Endothelial cell of umbilical vein (primary cell): ENCODE measurements around the gene TM9SF3.

ENCODE experiments used
- CTCF ChIP-seq, 2 donors: IDR thresholded peaks; 1 replicate in 1 of 2; 2 replicates in 1 of 2; pipeline ENCODE4 v1.5.1; 2011; ENCODE audit warnings: low read length in 2 of 2, mild to moderate bottlenecking in 2 of 2, moderate library complexity in 2 of 2, control low read depth in 1 of 2, inconsistent platforms in 1 of 2, low read depth in 1 of 2; ENCODE audit not compliant: insufficient read depth in 1 of 2; ENCODE audit errors: extremely low read depth in 1 of 2
- EZH2 ChIP-seq: IDR thresholded peaks from 2 replicates; pipeline ENCODE4 v1.6.1; 2012; ENCODE audit warnings: borderline replicate concordance, low read depth, mild to moderate bottlenecking, moderate library complexity, low read length, inconsistent platforms; ENCODE audit not compliant: severe bottlenecking
- FOS ChIP-seq: IDR thresholded peaks from 2 replicates; pipeline ENCODE4 v1.6.1; 2011; ENCODE audit warnings: mild to moderate bottlenecking, low read length, moderate library complexity, borderline replicate concordance; ENCODE audit not compliant: insufficient read depth
- GATA2 ChIP-seq: IDR thresholded peaks from 2 replicates; pipeline ENCODE4 v1.7.0; 2011; ENCODE audit warnings: low read depth, mild to moderate bottlenecking, moderate library complexity, mixed read lengths, low read length; ENCODE audit not compliant: insufficient read length, insufficient read depth
- JUN ChIP-seq: IDR thresholded peaks from 2 replicates; pipeline ENCODE4 v1.6.1; 2011; ENCODE audit warnings: borderline replicate concordance, low read depth; ENCODE audit not compliant: insufficient read length, insufficient read depth
- MAX ChIP-seq: IDR thresholded peaks from 2 replicates; pipeline ENCODE4 v1.6.1; 2011; ENCODE audit not compliant: insufficient read depth, insufficient read length
- MYC ChIP-seq: IDR thresholded peaks from one replicate; pipeline ENCODE4 v1.6.1; 2011; ENCODE audit warnings: mild to moderate bottlenecking, low read depth, low read length
- POLR2A ChIP-seq: IDR thresholded peaks from 2 replicates; pipeline ENCODE4 v1.6.1; 2012; ENCODE audit warnings: low read depth, mild to moderate bottlenecking, control low read depth, low read length
- POLR2AphosphoS5 ChIP-seq: IDR thresholded peaks from 2 replicates; pipeline ENCODE4 v1.6.1; 2012; ENCODE audit warnings: low read depth, mild to moderate bottlenecking, control low read depth, low read length, moderate library complexity; ENCODE audit not compliant: insufficient read depth

GRCh38 chr10:96532523-96532922, 54.3 kb downstream of the TM9SF3 start:
- TF ChIP-seq MAX: no peak
- no peak for TF ChIP-seq CTCF (IDR thresholded peaks at IDR 0.05; ENCODE audit: extremely low read depth in 1 of 2, insufficient read depth in 1 of 2, low read depth in 1 of 2, low read length in 2 of 2)
- TF ChIP-seq GATA2: no peak
- TF ChIP-seq EZH2: no peak
- no peak for TF ChIP-seq POLR2A
- TF ChIP-seq FOS: no peak
- TF ChIP-seq POLR2AphosphoS5: no peak
- no peak for TF ChIP-seq JUN
- TF ChIP-seq MYC: no peak
